SIG-M5 (cell line): ENCODE results near the gene ZSCAN18.
"Not testable (repeated sequence)": the region's sequence is repeated elsewhere in the genome, so short reads cannot be mapped to it uniquely, and the experiment has no call there.

Source experiments
- DNase-seq: peaks from one replicate; lab custom pipeline; 2025; lab: John Stamatoyannopoulos, UW

Gene ZSCAN18, protein sequence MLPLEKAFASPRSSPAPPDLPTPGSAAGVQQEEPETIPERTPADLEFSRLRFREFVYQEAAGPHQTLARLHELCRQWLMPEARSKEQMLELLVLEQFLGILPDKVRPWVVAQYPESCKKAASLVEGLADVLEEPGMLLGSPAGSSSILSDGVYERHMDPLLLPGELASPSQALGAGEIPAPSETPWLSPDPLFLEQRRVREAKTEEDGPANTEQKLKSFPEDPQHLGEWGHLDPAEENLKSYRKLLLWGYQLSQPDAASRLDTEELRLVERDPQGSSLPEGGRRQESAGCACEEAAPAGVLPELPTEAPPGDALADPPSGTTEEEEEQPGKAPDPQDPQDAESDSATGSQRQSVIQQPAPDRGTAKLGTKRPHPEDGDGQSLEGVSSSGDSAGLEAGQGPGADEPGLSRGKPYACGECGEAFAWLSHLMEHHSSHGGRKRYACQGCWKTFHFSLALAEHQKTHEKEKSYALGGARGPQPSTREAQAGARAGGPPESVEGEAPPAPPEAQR

DNA sequence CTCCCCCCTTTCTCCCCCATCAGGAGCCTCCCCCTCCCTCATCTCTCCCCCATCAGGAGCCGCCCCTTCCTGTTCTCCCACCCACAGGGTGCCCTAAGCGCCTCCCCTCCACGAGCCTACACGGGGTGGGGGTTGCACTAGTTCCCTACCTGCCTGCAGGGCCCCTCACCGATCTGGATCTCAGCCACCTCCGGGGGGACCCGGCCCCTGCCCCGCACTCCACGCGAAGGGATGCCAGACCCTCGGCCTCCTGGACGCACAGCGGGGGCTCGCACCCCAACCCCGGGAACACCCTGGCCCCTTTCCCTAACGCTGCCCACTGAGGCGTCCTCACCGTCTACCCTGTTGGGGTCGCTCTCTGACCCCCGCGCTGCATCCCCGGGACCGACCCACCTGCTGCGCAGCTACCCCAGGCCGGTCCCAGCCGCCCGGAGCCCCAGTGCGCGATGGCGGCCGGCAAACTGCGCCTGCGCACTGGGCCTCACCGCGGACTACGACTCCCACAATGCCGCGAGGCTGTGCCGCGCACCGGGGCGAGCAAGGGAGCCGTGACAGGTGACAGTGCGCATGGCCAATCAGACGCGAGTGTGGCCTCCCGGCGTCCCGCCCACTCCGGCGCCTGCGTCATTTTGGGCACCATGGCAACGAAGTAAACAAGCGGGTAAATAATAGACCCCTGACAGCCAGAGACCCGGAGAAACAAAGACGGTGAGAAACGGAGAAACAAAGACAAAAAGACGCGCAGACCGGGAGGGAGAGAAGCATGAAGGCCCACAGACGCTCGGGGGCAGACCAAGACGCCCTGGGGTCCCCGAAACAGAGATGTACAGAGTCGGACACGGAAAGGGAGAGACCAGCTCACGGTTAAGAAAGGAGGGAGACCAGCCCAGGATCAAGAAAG, at the start of gene ZSCAN18:
TSS of gene ZSCAN18 (minus strand) at position 451 of the 901 bp plus-strand sequence. CDS start 7,964 bp downstream, outside the sequence.
- no peak for DNase-seq

DNA sequence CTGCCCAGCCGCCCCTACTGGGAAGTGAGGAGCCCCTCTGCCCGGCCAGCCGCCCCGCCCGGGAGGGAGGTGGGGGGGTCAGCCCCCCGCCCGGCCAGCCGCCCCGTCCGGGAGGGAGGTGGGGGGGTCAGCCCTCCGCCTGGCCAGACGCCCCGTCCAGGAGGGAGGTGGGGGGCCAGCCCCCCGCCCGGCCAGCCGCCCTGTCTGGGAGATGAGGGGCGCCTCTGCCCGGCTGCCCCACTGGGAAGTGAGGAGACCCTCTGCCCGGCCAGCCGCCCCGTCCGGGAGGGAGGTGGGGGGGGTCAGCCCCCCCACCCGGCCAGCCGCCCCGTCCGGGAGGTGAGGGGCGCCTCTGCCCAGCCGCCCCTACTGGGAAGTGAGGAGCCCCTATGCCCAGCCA, 49.4 kb upstream of the ZSCAN18 start:
- DNase-seq = not testable (repeated sequence)

DNA sequence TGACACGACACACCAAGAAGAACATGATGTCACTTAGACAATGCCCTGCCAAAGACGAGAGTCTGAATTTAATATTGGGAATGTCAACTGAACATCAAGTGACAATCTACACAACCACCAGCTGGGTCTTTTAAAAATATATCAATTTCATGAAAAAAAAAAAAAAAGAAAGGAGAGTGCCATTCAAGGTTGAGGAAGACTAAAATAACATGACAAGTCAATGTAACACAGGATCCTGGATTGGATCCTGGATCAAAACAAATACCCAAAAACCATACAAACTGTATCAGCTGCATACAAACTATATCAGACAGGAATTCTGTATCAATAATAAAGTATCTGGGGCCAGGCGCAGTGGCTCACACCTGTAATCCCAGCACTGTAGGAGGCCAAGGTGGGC, 47.8 kb upstream of the ZSCAN18 start:
- DNase-seq = no peak

DNA sequence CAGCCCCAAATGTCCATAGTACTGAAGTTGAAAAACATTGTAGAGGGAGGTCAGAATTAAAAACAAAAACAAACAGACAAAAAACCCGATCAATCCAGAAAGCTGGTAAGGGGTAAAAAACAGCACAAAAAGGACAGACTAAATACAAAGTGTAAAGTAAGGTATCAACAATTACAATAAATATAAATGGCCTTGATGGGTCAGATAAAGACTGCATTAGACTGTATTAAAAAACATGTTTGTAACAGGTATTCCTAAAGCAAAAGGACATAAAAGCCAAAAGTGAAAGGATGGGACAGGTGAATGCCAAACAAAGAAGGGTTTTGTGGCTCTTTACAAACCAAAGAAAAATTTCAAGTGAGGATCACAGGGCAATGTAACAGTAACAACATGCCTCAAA, 36.2 kb upstream of the ZSCAN18 start:
- no peak for DNase-seq

DNA sequence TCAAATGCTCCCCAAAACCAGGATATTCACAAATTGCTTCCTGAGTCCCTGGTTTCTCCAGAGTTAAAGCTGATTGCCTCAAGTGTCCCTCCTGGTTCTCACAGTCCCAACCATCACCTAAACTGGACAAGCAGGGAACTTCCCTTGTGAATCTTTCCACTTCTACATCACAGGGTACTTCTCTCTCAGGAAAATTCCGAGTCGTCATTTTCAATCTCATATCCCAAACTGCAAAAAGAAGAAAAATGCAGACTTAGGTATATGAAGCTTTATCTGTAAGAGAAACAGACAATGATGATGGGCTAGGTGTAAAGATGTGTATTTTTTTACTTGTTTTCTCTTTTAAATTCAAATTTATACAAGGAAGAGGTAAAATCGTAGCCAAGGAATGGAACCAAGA, 31.3 kb upstream of the ZSCAN18 start:
- no peak for DNase-seq

DNA sequence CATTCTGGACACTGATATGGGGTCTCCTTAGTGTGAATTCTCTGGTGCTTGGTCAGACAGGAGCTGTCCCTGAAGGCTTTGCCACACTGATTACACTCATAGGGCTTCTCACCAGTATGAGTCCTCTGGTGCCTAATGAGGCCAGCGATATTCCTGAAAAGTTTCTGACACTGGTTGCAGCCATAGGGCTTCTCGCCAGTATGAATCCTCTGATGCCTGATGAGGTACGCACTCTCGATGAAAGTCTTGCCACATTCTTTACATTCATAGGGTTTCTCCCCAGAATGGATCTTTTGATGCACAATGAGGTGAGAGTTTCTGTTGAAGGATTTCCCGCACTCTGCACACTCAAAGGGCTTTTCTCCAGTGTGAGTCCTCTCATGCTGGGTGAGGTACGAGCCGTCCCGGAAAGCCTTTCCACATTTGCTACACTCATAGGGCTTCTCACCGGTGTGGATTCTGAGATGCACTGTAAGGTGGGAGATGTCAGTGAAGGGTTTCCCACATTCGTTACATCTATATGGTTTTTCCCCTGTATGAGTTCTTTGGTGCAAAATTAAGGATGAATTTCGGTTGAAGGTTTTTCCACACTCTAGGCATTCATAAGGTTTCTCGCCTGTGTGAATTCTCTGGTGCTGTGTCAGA, 30.1 kb upstream of the ZSCAN18 start:
- DNase-seq = no peak

DNA sequence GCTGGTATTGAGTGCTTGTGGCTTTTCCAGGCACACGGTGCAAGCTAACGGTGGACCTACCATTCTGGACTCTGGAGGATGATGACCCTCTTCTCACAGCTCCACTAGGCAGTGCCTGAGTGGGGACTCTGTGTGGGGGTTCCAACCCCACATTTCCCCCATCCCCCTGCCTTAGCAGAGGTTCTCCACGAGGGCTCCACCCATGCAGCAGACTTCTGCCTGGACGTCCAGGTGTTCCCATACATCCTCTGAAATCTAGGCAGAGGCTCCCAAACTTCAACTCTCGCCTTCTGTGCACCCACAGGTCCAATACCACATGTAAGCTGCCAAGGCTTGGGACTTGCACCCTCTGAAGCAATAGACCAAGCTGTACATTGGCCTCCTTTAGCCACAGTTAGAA, 25.3 kb upstream of the ZSCAN18 start:
- DNase-seq = no peak

DNA sequence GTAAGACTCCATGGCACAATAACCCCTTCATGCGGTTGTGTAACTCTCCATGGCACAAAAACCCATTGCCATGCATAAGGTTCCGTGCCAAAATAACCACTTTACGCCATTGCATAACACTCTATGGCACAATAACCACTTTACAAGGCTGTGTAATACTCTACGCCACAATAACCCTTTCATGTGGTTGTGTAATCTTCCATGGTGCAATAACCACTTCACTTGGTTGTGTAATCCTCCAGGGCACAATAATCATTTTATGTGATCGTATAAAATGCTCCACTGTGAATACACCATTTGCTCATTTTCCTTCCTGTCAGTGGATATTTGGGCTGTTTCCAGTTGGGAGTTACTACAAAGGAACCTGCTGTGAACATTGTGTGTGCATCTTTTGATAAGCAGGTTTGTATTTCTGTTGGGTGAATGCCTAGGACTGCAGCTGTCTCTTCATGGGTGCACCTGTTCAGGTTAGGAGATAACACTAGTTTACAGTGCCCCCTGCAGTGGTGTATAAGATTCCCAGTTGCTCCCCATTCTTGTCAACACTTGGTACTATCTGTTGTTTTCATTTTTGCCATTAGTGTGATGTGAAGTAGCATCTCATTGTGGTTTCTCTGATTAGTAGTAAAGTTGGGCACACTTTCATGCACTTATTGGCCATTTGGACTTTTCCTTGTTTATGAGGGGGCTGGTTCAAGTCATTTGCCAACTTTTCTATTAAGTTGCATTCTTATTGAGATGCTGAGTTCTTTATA, 21.1 kb upstream of the ZSCAN18 start:
- DNase-seq = no peak

DNA sequence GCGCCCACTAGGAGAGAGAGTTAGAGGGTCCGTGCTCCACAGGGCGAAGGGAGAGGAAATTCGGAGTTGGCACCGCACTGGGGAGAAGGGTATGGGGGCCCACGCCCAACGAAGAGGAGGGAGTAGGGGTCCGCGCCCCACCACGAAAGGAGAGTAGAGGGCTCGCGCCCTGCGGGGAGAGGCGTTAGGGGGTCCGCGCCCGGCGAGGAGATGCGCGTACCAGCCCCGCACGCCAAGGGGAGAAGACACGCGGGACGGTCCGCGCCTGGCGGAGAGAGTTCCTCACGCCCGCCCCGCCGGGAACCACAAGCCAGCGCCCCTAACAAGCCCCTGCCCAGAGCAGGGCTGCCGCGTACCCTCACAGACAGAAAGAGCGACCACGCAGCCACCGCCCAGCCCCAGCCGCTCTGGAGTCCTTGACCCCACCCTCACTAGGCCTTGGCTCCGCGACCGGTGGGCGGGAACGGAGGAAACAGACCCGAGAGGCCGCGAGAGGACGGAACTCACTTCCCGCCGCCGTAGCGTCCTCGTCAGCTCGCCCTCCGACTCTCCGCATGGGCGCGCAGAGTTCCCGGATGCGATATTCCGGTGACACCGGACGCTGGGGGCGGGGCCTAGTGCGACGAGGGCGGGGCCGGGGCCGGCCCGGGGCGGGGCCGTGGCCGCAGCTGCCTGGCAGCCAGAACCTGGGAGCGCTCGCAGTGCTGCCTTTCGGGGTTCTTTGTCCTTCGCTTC, 20.0 kb upstream of the ZSCAN18 start:
- DNase-seq = no peak

DNA sequence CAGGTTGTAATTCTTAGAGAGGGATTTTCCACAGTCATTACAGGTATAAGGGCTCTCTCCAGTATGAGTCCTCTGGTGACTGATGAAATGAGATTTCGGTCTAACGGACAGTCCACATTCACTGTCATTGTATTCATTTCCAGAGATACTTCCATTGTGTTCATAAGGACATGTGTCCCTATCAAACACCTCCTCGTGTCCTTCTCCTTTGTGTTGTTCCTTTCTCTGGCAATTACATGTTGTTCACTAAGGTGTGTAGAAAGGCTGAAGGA, 10.5 kb upstream of the ZSCAN18 start:
- DNase-seq = no peak

DNA sequence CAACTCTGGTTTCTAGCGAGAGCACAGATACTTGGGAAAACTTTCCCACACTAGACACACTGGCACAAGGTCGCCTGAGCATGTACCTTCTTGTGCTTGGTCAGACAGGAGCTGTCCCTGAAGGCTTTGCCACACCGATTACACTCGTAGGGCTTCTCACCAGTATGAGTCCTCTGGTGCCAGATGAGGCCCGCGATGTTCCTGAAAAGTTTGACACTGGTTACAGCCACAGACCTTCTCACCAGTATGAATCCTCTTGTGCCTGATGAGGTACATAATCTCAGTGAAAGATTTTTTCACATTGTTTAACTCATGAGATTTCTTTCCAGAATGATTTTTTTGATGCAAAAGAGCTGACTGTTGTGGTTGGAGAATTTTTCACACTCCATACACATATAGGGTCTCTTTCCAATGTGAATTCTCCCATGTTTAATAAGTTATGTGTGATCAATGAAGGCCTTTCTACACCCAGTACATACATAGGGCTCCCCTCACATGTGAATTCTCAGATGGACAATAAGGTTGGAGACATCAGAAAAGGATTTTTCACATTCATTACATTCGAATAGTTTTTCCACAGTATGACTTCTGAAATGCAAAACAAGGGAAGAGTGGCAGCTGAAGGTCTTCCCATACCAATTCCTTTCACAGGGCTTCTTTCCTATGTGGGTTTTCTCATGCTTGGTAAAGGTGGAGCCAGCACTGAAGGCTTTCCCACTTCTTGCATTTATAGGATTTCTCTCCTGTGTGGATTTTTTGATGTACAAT, 9.9 kb upstream of the ZSCAN18 start:
- DNase-seq = no peak

DNA sequence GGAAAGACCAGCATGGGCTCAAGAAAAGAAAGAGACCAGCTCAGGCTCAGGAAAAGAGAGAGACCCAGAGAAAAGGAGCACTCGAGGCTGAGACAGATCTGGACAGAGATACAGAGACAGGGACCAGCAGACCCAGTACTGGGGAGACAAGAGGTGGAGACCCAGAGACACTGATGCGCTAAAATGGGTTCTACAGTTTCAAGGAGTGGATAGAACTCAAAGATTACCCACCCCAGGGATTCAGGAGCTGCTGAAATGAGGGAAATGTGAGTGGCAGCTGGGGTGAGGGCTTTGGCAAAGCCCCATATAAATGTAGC, 609 bp upstream of the ZSCAN18 start:
- DNase-seq = no peak

DNA sequence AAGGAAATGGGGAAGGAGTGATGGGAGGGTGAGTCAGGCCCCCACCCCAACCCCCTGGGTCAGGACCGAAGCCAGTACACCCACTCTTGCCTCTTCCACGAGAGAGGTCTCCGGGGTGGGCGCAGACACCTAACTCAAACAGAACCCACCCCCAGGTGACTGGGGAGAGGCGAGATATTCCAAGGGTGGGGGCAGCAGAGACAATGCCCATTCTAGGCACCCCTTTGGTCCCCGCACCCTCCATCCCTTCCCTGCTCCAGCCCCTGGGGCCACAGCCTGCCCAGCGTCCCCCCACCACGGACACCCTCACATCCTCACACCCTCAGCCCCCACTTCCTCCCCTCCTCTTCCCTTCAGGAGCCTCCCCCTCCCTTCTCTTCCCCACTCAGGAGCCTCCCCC, 682 bp downstream of the ZSCAN18 start:
- DNase-seq = no peak

DNA sequence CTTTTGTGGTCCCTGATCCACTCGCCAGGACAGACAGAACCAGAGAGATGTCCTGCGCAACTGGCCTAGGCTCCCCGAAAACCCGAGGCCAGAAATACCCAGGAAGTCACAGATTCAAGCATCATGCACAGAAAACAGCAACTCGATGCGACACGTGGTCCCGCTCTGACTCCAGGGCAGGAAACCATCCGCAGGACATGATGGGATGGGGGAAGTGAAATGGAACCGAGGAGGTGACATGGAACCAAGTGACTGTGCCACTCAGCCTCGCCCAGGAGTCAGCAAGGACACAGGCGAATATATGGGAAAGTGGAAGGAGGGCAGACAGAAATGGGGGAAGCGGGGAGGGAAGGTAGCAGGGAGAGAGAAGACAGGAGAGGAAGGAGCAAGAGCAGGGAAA, 1.1 kb downstream of the ZSCAN18 start:
- DNase-seq = no peak

DNA sequence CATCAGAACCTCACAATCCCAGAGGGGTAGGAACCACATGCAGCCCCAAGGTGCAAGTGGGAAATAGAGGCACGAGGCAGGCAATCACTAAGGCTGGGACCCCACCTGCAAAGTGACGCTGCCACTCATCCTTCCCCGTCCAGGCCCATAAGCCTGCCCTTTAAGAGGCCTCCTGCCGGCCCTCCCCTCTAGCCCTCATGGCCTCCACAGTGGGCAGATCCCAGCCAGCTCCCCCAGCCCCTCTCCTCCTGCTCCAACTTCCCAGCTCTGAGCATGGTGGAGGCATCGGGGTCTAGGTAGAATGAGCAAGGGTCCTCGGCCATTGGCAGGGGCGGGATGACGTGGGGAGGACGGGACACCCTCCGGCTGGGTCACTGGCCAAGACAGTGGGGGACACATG, 2.7 kb downstream of the ZSCAN18 start:
- DNase-seq = no peak

DNA sequence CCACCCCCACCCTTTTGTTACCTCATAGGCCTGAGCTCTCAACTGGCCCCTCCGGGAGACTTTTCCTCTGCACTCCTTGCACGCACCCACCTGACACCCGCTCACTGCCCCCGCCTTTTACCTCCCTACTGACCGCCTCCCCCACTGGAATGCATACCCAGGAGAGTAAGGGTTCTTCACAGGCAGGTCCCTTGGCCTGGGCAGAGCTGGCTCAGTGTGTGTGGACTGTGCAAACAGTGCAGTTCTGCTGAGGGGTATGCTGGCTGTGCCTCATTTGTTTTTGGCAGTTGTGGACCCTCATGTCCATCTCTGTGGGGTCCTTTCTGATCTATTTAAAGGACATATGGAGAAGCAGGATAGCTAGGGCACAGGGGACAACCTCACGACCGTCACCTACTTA, 5.0 kb downstream of the ZSCAN18 start:
- DNase-seq = no peak

DNA sequence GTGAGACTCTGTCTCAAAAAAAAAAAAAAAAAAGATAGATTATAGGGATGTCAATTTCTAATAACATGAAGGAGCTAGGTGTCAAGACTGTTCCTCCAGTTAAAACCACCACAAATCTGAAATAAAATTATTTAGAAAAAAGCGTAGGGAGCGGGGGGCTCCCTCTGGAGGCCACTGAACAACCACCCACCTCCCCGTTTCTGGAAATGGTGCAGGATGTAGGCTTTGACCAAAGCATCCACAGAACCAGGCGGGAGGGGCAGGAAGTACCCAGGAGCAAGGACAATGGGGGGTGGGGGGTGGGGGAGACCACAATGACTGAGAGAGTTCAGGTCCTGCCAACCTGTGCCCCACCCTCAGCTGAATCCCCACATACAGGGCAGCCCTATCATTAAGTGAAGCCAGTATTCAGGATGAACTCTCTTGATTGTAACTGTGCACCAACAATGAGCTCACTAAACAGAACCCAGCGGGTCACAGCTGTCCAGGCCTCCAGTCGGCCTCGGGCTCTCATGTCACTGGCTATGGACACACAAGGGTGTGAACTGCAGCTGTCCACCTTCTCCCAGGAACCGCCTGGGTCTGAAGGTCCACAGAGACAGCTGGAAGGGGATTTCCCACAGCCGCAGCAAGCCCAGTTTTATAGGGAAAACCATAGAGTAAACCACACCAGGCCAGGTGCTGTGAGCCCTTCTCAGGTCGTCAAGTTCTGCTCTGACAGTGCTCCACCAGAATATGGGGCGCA, 6.6 kb downstream of the ZSCAN18 start:
- DNase-seq = no peak

DNA sequence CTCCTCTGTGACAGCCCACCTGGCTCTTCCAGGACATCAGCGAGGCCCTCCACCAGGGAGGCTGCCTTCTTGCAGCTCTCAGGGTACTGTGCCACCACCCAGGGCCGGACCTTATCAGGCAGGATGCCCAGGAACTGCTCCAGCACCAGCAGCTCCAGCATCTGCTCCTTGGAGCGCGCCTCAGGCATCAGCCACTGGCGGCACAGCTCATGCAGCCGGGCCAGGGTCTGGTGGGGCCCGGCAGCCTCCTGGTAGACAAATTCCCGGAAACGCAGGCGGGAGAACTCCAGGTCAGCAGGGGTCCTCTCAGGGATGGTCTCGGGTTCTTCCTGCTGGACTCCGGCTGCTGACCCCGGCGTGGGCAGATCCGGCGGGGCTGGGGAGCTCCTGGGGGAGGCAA, 8.2 kb downstream of the ZSCAN18 start:
- DNase-seq = no peak

DNA sequence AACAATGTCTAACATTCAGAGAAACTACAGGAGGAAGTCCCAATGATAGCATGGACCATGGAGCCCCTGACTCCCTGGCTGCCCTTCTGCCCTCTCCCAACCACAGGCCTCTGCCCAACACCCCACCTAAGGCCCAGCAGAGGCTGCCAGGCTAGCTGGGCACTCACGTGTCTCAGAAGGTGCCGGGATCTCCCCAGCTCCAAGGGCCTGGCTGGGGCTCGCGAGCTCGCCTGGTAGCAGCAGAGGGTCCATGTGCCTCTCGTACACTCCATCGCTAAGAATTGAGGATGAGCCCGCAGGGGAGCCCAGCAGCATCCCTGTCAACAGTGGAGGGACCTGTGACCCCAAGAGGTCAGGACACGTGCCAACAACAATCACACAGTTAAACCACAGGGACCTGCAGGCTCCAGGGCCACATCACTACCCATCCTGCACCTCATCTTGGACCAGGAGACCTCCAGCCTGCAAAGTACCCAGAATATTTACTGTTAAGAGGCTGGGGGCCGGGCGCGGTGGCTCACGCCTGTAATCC, 9.4 kb downstream of the ZSCAN18 start:
- no peak for DNase-seq
